Cardiac septum (tissue), 1 donor: ENCODE data around the gene NDUFS2. TPM values are rescaled to one million over a fixed set of nuclear protein-coding genes. Genes with fewer than 3 reads are reported as not detected.
"Not testable (repeated sequence)": the region's sequence is repeated elsewhere in the genome, so short reads cannot be mapped to it uniquely, and the experiment has no call there.

Experiments used
- DNase-seq: peaks from one replicate; pipeline ENCODE4 v3.0.0-alpha.2; 2020; ENCODE audit warnings: low spot score
- intact Hi-C: fragments of 100-400 bp; cut with DNase I; formaldehyde crosslinking; loops from one replicate; pipeline ENCODE4 v1.14.0; 2022
- total RNA-seq: library from RNA; stranded (reverse); fragmentation: NEBNext Ultra II Directional; extraction: Animal tissue kit (Norgen Biotek cat#: 25700); gene quantifications from one replicate; pipeline ENCODE4 v1.2.1, GENCODE V29; 2021
- donor health status: DM: no; HTN: no; CAD: no.

The NDUFS2 gene
- total RNA-seq, 1 donor from 2014 or later: 253 TPM

- intact Hi-C loops: no loop called here
Measured at GRCh38 chr1:161209790-161210409, 7.7 kb downstream of the NDUFS2 start.

DNA sequence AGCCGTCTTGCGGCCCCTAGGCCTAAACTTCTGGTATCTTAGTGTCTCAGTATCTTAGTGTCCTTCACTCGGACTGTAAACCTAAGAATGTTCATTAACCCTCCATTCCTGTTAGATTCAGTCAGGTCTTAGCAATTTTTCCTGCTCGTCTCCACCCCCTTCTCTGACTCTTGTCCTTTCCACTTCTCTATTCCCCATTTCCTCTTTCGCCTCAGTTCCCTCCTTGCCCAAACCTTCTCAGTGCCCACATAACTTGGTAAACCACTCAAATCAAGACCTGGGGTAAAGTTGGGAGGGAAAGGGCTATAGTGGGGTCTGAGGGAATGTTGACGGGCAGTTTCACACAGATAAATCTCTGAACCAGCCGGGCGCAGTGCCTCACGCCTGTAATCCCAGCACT lies 12.2 kb downstream of the NDUFS2 start:
- intact Hi-C loops: no loop called here

More at GRCh38 chr1:161209790-161210409, 7.7 kb downstream of the NDUFS2 start:
- peak; percentile 88 for DNase-seq

DNA sequence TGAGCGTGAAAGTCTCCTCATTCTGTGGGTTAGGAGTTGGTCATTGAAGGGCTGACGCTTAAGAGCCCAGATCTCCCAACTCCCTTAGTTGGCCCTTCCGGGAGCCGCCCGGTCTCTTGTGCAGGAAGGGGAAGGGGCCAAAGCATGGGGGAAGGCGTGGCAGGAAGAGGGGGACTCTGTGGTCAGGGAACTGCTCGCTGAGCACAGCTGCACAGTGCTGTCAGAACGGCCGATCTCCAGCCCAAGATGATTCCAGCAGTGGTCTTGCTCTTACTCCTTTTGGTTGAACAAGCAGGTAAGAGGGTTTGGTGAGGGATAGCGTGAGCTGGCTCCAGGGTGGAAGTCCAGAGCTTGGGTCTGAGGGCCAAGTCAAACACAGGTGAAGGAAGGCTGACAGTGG lies 12.9 kb downstream of the NDUFS2 start, which contains the start of gene FCER1G:
Gene FCER1G, plus strand, starts transcription at position 220 of the 400 bp plus-strand sequence. Its CDS starts 27 bp downstream, at position 247.
- intact Hi-C loops: no loop called here
- peak; percentile 87 for DNase-seq

More for the DNA sequence above, 12.2 kb downstream of the NDUFS2 start:
- no peak for DNase-seq

DNA sequence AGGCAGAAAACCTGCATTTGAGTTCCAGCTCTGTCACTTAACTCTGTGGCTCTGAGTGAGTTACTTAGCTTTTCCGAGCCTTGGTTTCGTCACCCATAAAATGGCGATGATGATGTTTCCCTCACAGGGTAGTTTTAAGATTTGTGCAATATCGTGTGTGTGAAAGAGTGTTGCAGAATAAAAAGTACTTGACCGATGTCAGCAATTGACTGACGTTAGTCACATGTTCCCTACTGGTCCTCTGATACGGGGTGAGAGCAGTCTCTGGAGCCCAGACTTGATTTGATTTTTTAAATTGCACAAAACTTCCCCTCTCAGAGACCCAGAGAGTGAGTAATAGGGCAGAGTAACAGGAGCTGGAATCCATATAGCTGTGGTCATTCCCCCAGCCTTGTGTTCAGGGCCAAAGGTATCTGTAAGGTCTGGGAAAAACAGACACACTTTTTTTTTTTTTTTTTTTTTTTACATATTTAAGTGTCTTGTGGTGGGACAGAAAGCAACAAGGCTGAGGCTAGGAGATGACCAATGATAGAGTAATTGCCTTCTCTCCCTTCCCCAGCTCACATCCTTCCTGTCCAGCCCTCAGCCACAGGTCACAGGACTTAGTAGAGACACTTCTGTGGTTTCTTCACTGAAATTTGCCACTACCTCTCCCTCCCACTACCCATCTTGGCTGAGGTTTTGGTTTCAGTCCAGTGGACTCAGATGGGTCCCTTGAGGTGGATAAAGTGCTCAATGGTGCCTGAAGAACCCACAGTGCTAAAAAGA lies 15.0 kb downstream of the NDUFS2 start:
- no peak for DNase-seq
- intact Hi-C loops: no loop called here

GRCh38 chr1:161217831-161218230 lies 15.7 kb downstream of the NDUFS2 start:
- no peak for DNase-seq
- intact Hi-C loops: no loop called here

DNA sequence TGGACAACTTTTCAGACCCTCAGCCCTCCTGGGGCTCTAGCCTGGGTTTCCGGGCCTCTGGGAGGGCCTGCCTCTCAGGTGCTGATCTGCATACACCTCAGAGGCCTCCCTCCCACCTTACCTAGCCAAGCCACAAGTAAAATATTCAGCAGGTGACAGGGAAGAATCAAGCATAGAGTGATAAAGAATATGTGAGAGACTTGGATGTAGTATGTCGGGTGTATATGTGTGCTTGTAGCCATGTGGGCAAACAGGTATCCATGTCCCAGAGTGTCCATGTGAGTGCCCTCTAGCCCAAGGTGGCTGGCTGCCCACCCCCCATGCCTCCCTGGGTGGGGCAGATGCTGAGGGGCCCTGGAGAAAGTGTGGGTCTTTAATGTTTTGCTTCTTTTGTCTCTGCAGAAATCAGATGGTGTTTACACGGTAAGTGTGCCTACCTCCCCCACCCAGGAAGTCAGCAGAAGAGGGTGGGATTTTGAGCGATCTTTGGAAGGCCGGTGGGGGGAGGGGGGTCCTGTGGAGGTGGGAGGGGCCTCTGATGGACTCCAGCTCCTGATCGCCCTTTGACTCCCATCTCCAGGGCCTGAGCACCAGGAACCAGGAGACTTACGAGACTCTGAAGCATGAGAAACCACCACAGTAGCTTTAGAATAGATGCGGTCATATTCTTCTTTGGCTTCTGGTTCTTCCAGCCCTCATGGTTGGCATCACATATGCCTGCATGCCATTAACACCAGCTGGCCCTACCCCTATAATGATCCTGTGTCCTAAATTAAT lies 16.3 kb downstream of the NDUFS2 start:
- intact Hi-C loops: no loop called here
- no peak for DNase-seq

DNA sequence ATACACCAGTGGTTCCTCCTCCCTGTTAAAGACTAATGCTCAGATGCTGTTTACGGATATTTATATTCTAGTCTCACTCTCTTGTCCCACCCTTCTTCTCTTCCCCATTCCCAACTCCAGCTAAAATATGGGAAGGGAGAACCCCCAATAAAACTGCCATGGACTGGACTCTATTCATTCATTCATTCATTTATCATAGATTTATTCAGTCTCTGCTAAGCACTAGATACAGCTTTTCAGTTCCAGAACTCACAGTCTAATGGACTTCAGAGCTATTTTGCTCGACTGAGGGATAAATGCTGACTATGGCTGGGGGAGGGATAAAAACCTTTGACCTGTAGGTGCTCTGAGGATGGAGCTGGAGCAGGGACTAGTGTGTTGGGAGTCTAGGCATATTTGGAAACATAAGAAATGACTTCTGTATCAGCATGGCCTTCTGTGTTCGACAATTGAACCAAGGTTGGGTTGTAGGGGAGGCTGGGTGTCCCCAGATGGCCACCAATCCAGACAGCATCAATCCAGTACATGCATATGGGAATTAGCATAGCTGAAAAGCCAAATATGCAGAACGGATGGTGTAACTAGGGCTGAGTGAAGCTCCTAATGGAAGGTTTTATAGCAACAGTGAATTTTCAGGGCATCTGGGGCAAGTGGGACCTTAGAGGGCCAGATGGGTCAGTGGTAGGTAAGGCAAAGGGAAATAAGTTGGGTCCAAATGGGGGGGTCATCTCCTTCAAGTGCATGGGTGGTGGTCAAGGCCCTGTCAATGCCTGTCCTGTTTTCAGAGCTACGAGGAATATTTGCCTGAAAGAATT lies 17.1 kb downstream of the NDUFS2 start:
- intact Hi-C loops: no loop called here
- DNase-seq: no peak

DNA sequence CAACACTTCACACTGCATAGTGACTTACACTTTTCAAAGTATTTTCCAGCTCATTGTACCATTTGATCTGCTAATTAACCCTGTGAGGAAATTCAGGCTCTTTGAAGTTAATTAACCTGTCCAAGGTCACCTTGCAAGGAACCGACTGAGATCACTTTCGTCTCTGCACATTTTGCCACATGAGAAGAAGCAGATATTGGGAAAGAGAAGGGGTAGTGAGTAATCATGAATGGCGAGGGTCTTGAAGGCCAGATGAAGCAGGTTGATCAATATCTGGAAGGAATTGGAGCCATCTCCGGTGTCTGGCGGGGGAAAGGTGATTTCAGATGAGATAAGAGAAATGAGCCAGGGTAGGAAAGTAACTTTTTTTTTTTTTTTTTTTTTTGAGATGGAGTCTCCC lies 17.8 kb downstream of the NDUFS2 start:
- DNase-seq: no peak
- intact Hi-C loops: loop anchor here (10.0 kb wide), 1 partner anchor 525 kb away; the partner anchor contains the start of gene DUSP12

DNA sequence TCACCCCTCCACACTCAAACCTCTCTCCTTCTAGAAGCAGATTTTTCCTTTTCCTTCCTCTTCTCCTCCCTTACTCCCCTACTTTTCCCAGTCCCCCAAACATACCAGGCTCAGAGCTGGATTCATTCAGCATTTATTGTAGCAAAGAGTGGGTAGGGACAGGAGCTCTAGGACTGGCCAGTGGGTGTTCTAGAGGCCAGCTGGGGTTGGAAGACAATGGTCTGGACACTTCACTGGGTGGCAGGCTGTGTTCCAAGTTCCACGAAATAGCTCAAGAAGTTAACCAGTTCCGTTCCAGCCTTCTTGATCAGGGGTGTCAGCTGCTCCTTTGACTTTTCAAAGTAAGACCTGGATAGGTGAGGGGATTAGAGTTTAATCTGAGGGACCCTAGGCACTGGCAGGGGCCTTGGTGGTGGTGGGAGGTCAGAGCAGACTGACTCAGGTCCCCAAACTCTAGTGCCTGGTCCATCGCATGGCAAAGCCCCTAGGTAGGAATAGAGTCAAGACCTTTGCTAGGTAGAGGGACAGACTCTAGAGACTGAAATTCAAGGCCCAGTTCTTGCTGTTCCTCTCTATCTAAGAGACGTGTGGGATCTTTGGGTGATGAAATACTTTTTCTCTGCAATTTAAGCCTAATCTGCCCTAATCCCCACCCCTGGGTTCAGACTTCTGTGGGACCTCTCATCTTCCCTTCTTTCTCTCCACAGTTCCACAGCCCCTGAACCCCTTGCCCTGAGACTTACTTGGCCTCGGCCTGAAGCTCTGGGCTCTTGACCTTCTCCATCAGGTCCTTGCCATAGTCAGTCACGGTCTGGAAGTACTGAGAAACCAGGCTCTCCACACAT lies 20.2 kb downstream of the NDUFS2 start:
- no peak for DNase-seq
- intact Hi-C loops: loop anchor here (10.0 kb wide), 1 partner anchor 522 kb away; the partner anchor contains the start of gene DUSP12

DNA sequence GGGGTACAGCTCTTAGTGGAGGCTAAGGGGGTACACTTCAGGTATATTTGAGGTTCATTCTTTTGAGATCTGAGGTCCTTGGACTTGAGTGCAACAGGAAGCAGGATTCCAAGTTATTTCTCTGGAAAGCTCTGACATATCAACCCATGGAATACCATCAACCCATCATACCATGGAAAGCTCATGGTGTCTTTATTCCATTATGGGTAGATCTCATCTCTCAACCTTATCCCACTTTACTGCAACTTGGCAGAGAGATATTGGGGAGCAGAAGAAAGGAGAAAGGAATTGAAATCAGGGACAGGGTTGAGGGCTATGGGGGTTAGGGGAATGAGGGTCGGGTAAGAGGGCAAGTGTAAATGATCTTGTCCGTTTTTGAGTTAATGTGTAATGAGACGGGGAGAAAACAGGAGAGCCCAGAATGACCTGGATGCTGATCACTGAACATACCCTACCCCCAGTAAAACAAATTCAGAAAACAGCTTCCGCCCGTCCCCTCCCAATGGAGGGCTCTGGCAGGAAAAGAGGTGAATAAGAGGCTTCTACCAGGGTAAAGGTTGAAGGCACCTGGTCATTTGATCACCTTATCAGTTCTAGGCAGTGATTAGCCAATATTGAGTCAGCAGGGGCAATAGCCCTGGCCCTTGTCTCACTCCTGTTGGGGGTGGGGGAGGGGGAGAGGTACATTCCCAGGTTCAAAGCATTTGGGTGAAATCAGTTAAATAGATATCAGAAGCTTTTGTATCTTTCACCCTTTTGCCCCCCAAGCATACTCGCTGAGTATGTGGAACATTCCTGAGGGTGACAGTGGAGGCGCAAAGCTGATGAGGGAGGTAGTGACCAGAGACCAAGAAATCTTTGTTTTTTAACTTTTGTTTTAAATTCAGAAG lies 21.9 kb downstream of the NDUFS2 start:
- intact Hi-C loops: loop anchor here (10.0 kb wide), 1 partner anchor 521 kb away; the partner anchor contains the start of gene DUSP12

DNA sequence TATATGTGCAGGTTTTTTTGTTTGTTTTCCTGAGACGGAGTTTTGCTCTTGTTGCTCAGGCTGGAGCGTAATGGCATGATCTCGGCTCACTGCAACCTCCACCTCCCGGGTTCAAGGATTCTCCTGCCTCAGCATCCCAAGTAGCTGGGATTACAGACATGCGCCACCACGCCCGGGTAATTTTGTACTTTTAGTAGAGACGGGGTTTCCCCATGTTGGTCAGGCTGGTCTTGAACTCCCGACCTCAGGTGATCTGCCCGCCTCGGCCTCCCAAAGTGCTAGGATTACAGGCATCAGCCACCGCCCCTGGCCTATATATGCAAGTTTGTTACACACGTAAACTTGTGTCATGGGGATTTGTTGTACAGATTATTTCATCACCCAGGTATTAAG lies 22.5 kb downstream of the NDUFS2 start:
- DNase-seq: not testable (repeated sequence)
- intact Hi-C loops: loop anchor here (5.0 to 10.0 kb wide), 2 partner anchors 158 to 520 kb away; partner anchors contain the start of gene DUSP12

More for the DNA sequence above, 21.9 kb downstream of the NDUFS2 start:
- DNase-seq: no peak

DNA sequence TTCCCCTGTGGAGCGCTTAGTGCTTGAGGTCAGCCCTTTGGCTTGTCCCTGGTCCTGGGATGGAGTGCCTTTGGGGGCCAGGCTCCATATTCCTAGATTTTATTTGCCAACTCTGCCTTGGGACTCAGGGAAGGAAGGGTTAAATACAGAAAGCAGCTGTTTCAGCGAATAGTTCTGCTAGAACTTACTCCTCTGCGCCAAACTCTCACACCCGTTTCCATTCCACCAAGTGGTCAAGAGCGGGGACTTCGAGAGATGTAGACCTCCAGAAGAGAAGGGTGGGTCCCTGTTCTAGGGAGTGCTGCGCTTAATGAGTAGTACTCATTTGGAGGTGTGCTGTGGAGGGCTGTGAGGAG lies 23.0 kb downstream of the NDUFS2 start:
- intact Hi-C loops: loop anchor here (5.0 to 10.0 kb wide), 2 partner anchors 157 to 520 kb away; partner anchors contain the start of gene DUSP12
- DNase-seq: no peak

- peak; percentile 91 for DNase-seq
- intact Hi-C loops: loop anchor here (5.0 to 10.0 kb wide), 2 partner anchors 157 to 519 kb away; partner anchors contain the start of gene DUSP12
Measured at GRCh38 chr1:161225534-161226319, 23.6 kb downstream of the NDUFS2 start, which contains the start of gene TOMM40L. TOMM40L (plus strand) TSS chr1:161226060; CDS start chr1:161226490, 430 bp downstream.

- intact Hi-C loops: loop anchor here (5.0 to 10.0 kb wide), 2 partner anchors 156 to 518 kb away; partner anchors contain the start of gene DUSP12
- no peak for DNase-seq
Measured at GRCh38 chr1:161226320-161226711, 24.1 kb downstream of the NDUFS2 start.

DNA sequence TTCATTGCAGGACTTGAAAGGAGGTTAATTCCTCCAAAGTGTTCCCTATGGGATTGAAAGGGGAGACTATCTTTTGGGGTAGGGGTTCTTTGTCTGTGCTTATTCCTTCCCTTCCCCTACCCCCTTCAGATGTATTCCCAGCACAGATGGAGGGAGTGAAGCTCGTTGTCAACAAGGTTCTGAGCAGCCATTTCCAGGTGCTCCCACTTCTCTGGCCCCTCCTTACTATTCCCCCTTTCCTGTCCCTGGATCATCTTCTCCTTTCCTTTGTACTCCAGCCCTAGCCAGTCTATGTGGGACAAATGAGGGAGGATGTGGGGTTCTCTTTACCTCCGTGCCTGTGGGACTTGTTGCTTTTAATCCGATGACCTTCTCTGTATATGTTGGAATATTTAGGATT lies 24.6 kb downstream of the NDUFS2 start:
- intact Hi-C loops: loop anchor here (5.0 to 10.0 kb wide), 2 partner anchors 156 to 518 kb away; partner anchors contain the start of gene DUSP12

More for the DNA sequence above, 24.6 kb downstream of the NDUFS2 start:
- DNase-seq: no peak
